ENCODE results near the gene SDK1.

SDK1 gene

GRCh38 chr7:3540456-3541220 is 239.6 kb downstream of the SDK1 start:
- ChIA-PET CTCF (interaction anchor here (0.5 kb wide), 1 partner anchor 655 kb away, joined by 3 read pairs; no protein-coding TSS in a partner anchor), POLR2A (no interaction called here)
- no peaks in the 10 kb centered on the region for H3K4me1 ChIP-seq (ENCODE audit: control insufficient read depth, insufficient read depth, low read length)
- H3K9me3 ChIP-seq (ENCODE audit: control insufficient read depth, insufficient read depth, low read depth, low read length): no peaks in the 10 kb centered on the region
- no peaks in the 10 kb centered on the region for H3K36me3 ChIP-seq (ENCODE audit: control insufficient read depth in 2 of 2, insufficient read depth in 1 of 2, low read length in 2 of 2)
- TF ChIP-seq ZSCAN23 (tag by site-specific recombination; IDR thresholded peaks at IDR 0.05): no peak
- no peak for TF ChIP-seq ZNF146 (tag by site-specific recombination; IDR thresholded peaks at IDR 0.05)
- TF ChIP-seq MZF1 (tag by site-specific recombination; IDR thresholded peaks at IDR 0.05; ENCODE audit: borderline replicate concordance): no peak
- TF ChIP-seq ZNF473 (tag by site-specific recombination; IDR thresholded peaks at IDR 0.05): no peak
- TF ChIP-seq ZNF610 (tag by site-specific recombination; IDR thresholded peaks at IDR 0.05; ENCODE audit: borderline replicate concordance): no peak
- no peak for TF ChIP-seq ELK4 (IDR thresholded peaks at IDR 0.05; ENCODE audit: borderline replicate concordance, low read depth, low read length)
- TF ChIP-seq KLF10 (tag by site-specific recombination; IDR thresholded peaks at IDR 0.05): no peak
- no peak for TF ChIP-seq ZNF292 (tag by site-specific recombination; IDR thresholded peaks at IDR 0.05; ENCODE audit: borderline replicate concordance, low read depth)
- no peak for TF ChIP-seq ZNF174 (tag by site-specific recombination; IDR thresholded peaks at IDR 0.05)
- no peak for TF ChIP-seq ZNF121 (tag by site-specific recombination; IDR thresholded peaks at IDR 0.05)
- no peak for TF ChIP-seq ZNF501 (tag by site-specific recombination; IDR thresholded peaks at IDR 0.05)
- TF ChIP-seq TRIM28 (IDR thresholded peaks at IDR 0.05; ENCODE audit: borderline replicate concordance, low read length): no peak
- no peak for TF ChIP-seq ZBTB8A (tag by site-specific recombination; IDR thresholded peaks at IDR 0.05)
- TF ChIP-seq ZNF48 (tag by site-specific recombination; IDR thresholded peaks at IDR 0.05): no peak
- no peak for TF ChIP-seq RBAK (tag by site-specific recombination; IDR thresholded peaks at IDR 0.05)
- no peak for TF ChIP-seq ZNF658 (tag by site-specific recombination; IDR thresholded peaks at IDR 0.05)
- H3K4me3 ChIP-seq (ENCODE audit: low read depth, low read length): no peak overlapping the region
- H3K27ac ChIP-seq (ENCODE audit: extremely low read depth, low read depth, low read length): no peak overlapping the region

GRCh38 chr7:3544202-3544601 is 243.2 kb downstream of the SDK1 start:
- CTCF ChIA-PET: interaction anchor here (0.7 to 1.0 kb wide), 2 partner anchors 18 to 351 kb away, joined by 3 read pairs; no protein-coding TSS in a partner anchor
- POLR2A ChIA-PET: no interaction called here

More at GRCh38 chr7:3544202-3544601, 243.2 kb downstream of the SDK1 start:
- no peaks in the 10 kb centered on the region for H3K9me3 ChIP-seq (ENCODE audit: control insufficient read depth, insufficient read depth, low read depth, low read length)
- no peak overlapping the region for H3K27ac ChIP-seq (ENCODE audit: extremely low read depth, low read depth, low read length)
- H3K36me3 ChIP-seq (ENCODE audit: control insufficient read depth in 2 of 2, insufficient read depth in 1 of 2, low read length in 2 of 2): no peaks in the 10 kb centered on the region
- TF ChIP-seq ZBTB26 (tag by site-specific recombination; optimal IDR thresholded peaks at IDR 0.05): no peak
- TF ChIP-seq ZNF391 (tag by site-specific recombination; IDR thresholded peaks at IDR 0.05; ENCODE audit: borderline replicate concordance, low read depth): no peak
- TF ChIP-seq TCF7L2 (IDR thresholded peaks at IDR 0.05; ENCODE audit: borderline replicate concordance, low read depth, low read length): no peak
- no peak for TF ChIP-seq ZEB2 (tag by site-specific recombination; IDR thresholded peaks at IDR 0.05)
- TF ChIP-seq ZNF362 (tag by site-specific recombination; IDR thresholded peaks at IDR 0.05): no peak
- TF ChIP-seq ZNF148 (tag by site-specific recombination; IDR thresholded peaks at IDR 0.05; ENCODE audit: borderline replicate concordance): no peak
- no peak for TF ChIP-seq ZNF560 (tag by site-specific recombination; IDR thresholded peaks at IDR 0.05; ENCODE audit: borderline replicate concordance)
- TF ChIP-seq ZNF239 (tag by site-specific recombination; IDR thresholded peaks at IDR 0.05): no peak
- no peak for TF ChIP-seq ZNF433 (tag by site-specific recombination; IDR thresholded peaks at IDR 0.05; ENCODE audit: low read depth)
- no peak for TF ChIP-seq ZNF10 (tag by site-specific recombination; IDR thresholded peaks at IDR 0.05)
- no peak for TF ChIP-seq OVOL3 (tag by site-specific recombination; IDR thresholded peaks at IDR 0.05)
- H3K4me1 ChIP-seq (ENCODE audit: control insufficient read depth, insufficient read depth, low read length): peaks cover 4% of the 10 kb centered on the region; the same call in 1 of the 2 replicates
- no peak overlapping the region for H3K4me3 ChIP-seq (ENCODE audit: low read depth, low read length)

Measured in HEK293 (cell line).